Spinal cord (tissue), 10 donors: ENCODE measurements around the gene TMEM63C. TPM values are rescaled to one million over a fixed set of nuclear protein-coding genes. Genes with fewer than 3 reads are reported as not detected.

Source experiments
- DNase-seq, 6 donors: peaks; one replicate each; pipeline versions ENCODE4 v3.0.0 to v3.0.0-alpha.2; 2013 to 2015; ENCODE audit warnings: low spot score in 6 of 6, low read depth in 4 of 6
- H3K27ac ChIP-seq: one replicate; pipeline ENCODE4 v1.5.1; 2013; ENCODE audit warnings: low read depth, low read length, control low read depth
- H3K27me3 ChIP-seq: one replicate; pipeline ENCODE4 v1.6.1; 2013; ENCODE audit warnings: low read length; ENCODE audit not compliant: control insufficient read depth, insufficient read depth
- H3K36me3 ChIP-seq: one replicate; pipeline ENCODE4 v1.6.1; 2013; ENCODE audit warnings: low read length; ENCODE audit not compliant: control insufficient read depth, insufficient read depth
- H3K4me1 ChIP-seq: one replicate; pipeline ENCODE4 v1.6.1; 2013; ENCODE audit warnings: low read length; ENCODE audit not compliant: control insufficient read depth, insufficient read depth
- H3K4me3 ChIP-seq: one replicate; pipeline ENCODE4 v1.5.1; 2013; ENCODE audit warnings: low read depth, low read length, control low read depth
- H3K9me3 ChIP-seq: one replicate; pipeline ENCODE4 v1.6.1; 2013; ENCODE audit warnings: low read length; ENCODE audit not compliant: control insufficient read depth, insufficient read depth
- WGBS: methylation state at CpG from one replicate; pipeline ENCODE4 v1.1.5; 2013; ENCODE audit warnings: missing lambda C conversion rate; ENCODE audit not compliant: insufficient coverage; 5-methylcytosine and 5-hydroxymethylcytosine counted together
- polyA plus RNA-seq, 2 donors: library from polyadenylated mRNA; unstranded; fragments of 120-200 nt; gene quantifications; one replicate each; pipeline ENCODE4 v1.2.1, GENCODE V29; 2013; ENCODE audit not compliant: insufficient read length in 2 of 2
- total RNA-seq, 2 donors: library from RNA; depleted of rRNA in 1 of 2; stranded (reverse); fragments of 120-200 nt in 1 of 2; fragments of >200 nt in 1 of 2; gene quantifications; one replicate each; pipeline versions ENCODE4 v1.2.3 to v1.2.4, GENCODE V29; 2013 to 2014
- donor health status: healthy.

The TMEM63C gene
- total and polyA plus RNA-seq, 4 donors, result 4.5 to 24.6 (median 17.2) TPM

DNA sequence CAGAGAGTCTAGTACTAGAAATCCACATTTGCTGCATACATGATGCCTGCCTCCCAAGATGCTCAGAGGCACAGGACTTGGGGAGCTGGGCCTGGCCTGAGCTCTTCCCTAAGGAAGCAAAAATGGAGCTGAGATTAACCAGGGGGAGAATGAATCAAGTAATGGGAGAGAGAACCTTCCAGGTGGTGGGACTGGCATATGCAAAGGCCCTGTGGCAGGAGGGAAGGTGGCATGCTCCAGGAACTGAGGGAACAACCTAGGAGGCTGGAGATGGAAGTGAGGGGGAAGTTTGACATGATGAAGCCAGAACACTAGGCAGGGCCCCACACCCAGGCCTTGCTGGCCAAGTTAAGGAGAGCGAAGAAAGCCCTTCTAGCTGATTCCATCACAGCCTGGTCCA lies 23.3 kb downstream of the TMEM63C start:
- H3K9me3 ChIP-seq, result no peaks in the 10 kb centered on the region
- no CpG with 5 or more reads among the region's 1 CpG for WGBS
- H3K36me3 ChIP-seq, result peaks cover 23% of the 10 kb centered on the region
- DNase-seq, result no peak
- no peaks in the 10 kb centered on the region for H3K27me3 ChIP-seq
- no peak overlapping the region for H3K27ac ChIP-seq
- H3K4me3 ChIP-seq, result no peak overlapping the region
- peaks cover 57% of the 10 kb centered on the region for H3K4me1 ChIP-seq

GRCh38 chr14:77205566-77205965 lies 24.0 kb downstream of the TMEM63C start:
- Histone ChIP-seq H3K27me3 (no peaks in the 10 kb centered on the region), H3K27ac (no peak overlapping the region), H3K9me3 (no peaks in the 10 kb centered on the region), H3K36me3 (peaks cover 16% of the 10 kb centered on the region), H3K4me3 (no peak overlapping the region), H3K4me1 (peaks cover 57% of the 10 kb centered on the region)
- 49% methylated on average over 4 of the region's 4 CpGs for WGBS
- DNase-seq, result no peak

DNA sequence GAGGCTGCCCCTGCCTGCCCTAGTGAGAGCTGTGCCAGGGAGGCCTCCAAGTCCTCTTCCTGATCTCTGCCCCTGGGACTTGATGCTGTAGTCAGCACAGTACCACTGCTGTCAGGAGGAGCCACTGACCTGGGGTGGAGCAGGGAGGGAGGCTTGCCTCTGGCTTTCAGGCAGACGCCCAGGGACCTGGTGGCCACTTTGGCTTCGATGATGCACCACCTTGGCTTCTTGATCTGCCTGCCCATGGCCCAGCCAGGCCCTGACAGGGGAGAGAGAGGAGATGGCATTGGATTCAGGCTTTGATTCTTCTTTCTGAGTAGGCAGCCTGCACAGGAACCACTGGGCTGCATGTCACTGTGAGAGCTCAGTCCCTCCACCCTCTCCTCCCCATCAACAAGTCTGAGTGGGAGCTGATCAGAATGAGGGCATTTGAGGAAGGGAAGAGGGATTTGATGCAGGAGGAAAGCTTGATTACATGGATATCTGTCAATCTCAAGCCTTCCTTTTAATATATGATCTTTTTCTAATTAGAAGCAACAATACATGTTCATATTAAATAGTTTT lies 24.7 kb downstream of the TMEM63C start:
- H3K4me1 ChIP-seq, result peaks cover 57% of the 10 kb centered on the region
- no peaks in the 10 kb centered on the region for H3K9me3 ChIP-seq
- 87% methylated on average over 2 of the region's 2 CpGs for WGBS
- no peaks in the 10 kb centered on the region for H3K27me3 ChIP-seq
- no peak overlapping the region for H3K27ac ChIP-seq
- H3K36me3 ChIP-seq, result peaks cover 14% of the 10 kb centered on the region
- DNase-seq, result no peak
- no peak overlapping the region for H3K4me3 ChIP-seq

GRCh38 chr14:77206877-77207389 lies 25.3 kb downstream of the TMEM63C start:
- peaks cover 52% of the 10 kb centered on the region for H3K4me1 ChIP-seq
- peaks cover 12% of the 10 kb centered on the region for H3K36me3 ChIP-seq
- 33% methylated on average over 1 of the region's 2 CpGs for WGBS
- H3K27ac ChIP-seq, result no peak overlapping the region
- H3K27me3 ChIP-seq, result no peaks in the 10 kb centered on the region
- DNase-seq, result no peak
- H3K4me3 ChIP-seq, result no peak overlapping the region
- no peaks in the 10 kb centered on the region for H3K9me3 ChIP-seq

DNA sequence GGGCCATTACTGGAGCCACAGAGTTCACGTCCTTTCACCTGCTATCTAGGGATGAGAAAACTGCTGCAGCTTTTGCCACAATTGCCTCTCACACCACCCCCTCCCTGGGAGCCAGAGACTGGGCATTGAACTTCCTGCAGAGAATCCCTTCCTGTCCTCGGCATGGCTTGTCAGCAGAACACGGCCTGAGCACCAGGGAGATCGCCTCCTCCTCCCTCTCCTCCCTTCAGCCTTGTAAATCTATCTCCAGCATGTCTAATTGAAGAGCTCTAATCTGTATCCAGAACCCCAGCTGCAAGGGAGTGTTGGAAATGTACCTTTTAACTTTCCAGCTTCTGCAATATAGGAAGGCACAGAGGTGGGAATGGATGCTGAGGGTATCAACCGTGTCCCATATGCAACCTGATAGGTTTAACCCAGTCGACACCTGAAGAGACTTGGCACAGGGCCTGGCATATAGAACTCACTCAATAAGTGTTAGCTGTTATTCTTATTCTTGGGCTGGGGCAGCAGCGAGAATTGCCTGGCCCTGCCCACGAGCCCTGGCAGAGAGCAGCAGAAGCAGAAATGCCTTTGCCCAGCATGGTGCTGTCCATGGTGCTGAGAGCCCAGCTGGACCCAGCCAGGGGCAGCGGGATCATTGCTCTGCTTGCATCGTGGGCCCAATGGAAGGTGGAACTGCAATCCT lies 26.8 kb downstream of the TMEM63C start:
- DNase-seq, result peak in 4 of 6 donors; percentile 59 to 86 (median 69)
- no peak overlapping the region for H3K4me3 ChIP-seq
- 7% methylated on average over 10 of the region's 10 CpGs for WGBS
- no peak overlapping the region for H3K27ac ChIP-seq
- H3K4me1 ChIP-seq, result peaks cover 64% of the 10 kb centered on the region
- no peaks in the 10 kb centered on the region for H3K27me3 ChIP-seq
- no peaks in the 10 kb centered on the region for H3K9me3 ChIP-seq
- H3K36me3 ChIP-seq, result peaks cover 12% of the 10 kb centered on the region

GRCh38 chr14:77208979-77209318 lies 27.4 kb downstream of the TMEM63C start:
- H3K36me3 ChIP-seq, result peaks cover 8% of the 10 kb centered on the region
- WGBS, result 48% methylated on average over 3 of the region's 5 CpGs
- H3K27me3 ChIP-seq, result no peaks in the 10 kb centered on the region
- peaks cover 61% of the 10 kb centered on the region for H3K4me1 ChIP-seq
- DNase-seq, result no peak
- H3K27ac ChIP-seq, result no peak overlapping the region
- no peaks in the 10 kb centered on the region for H3K9me3 ChIP-seq
- no peak overlapping the region for H3K4me3 ChIP-seq

GRCh38 chr14:77212097-77212870 lies 30.7 kb downstream of the TMEM63C start:
- peak in 2 of 6 donors; percentile 65 to 76 for DNase-seq
- Histone ChIP-seq H3K27me3 (no peaks in the 10 kb centered on the region), H3K4me1 (peaks cover 33% of the 10 kb centered on the region), H3K9me3 (no peaks in the 10 kb centered on the region), H3K4me3 (no peak overlapping the region), H3K36me3 (peaks cover 19% of the 10 kb centered on the region), H3K27ac (no peak overlapping the region)
- 50% methylated on average over 2 of the region's 4 CpGs for WGBS

DNA sequence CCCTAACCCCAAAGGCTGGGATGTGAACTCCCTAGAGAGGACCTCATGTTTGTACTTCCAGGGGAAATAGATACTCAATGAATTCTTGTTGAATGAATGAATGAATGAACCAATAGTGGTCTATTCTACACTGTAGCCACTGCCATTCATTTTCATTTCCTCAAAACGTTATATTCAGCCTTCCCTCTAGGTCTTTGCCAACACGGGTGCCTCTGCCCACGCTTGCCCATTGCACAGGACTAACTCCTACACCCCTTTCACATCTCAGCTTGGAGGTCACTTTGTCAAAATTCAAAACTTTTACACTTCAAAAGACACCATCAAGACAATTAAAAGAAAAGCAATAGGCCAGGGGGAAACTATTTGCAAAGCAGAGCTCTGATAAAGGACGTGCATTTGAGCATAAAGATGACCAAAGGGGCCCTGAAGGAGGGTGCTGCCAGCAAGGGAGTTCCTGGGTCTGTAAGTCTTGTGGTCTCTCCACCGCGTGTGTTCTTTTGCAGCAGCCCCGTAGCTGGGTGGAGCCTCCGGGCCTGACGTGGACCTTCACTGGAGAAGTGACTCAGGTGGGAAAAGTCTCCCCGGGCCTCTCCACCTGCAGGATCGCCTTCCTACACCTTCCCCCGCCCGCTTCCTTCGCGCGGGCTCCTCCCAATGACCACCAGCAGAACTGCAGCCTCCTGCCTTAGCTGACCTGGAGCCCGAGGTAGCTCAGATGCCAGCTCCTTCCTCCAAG lies 31.5 kb downstream of the TMEM63C start:
- Histone ChIP-seq H3K4me3 (no peak overlapping the region), H3K27ac (no peak overlapping the region), H3K4me1 (peaks cover 25% of the 10 kb centered on the region), H3K9me3 (no peaks in the 10 kb centered on the region), H3K27me3 (no peaks in the 10 kb centered on the region), H3K36me3 (peaks cover 19% of the 10 kb centered on the region)
- peak in 2 of 6 donors; percentile 69 to 89 for DNase-seq
- 14% methylated on average over 17 of the region's 17 CpGs for WGBS

DNA sequence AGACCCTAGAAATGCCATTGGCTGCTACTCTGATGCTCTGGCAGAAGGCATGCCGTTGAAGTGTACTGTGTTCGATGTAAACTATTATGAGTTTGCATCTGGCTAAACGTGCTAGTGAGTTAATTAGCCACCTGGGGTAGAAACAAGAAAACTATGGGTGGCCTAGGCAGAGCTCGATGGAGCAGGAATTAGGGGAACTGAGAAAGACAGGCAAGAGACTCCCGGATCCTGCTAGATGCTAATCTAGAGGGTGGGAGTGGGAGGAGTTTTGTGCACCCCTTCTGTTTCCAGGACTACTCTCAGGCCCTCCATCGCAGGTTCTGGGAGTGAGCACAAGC lies 32.0 kb downstream of the TMEM63C start:
- no peaks in the 10 kb centered on the region for H3K27me3 ChIP-seq
- peaks cover 21% of the 10 kb centered on the region for H3K36me3 ChIP-seq
- peaks cover 20% of the 10 kb centered on the region for H3K4me1 ChIP-seq
- no peak overlapping the region for H3K4me3 ChIP-seq
- H3K9me3 ChIP-seq, result no peaks in the 10 kb centered on the region
- no peak for DNase-seq
- 7% methylated on average over 4 of the region's 6 CpGs for WGBS
- H3K27ac ChIP-seq, result no peak overlapping the region
